C4-2B (cell line): ENCODE data around the gene SYNGR4.

Experiments used
- H3K27ac ChIP-seq: fragments of 450-650 bp; 2 replicates; pipeline ENCODE4 v1.5.1; 2017
- ZFX ChIP-seq: fragments of 450-650 bp; IDR thresholded peaks from 2 replicates; pipeline ENCODE4 v1.6.1; 2017
- TF ChIP-seq, protein P1 (sequence below): fragments of 450-650 bp; conservative IDR thresholded peaks from 2 replicates; pipeline ENCODE4 v1.5.1; 2017; ENCODE audit warnings: mild to moderate bottlenecking

Gene SYNGR4

GRCh38 chr19:48325265-48325910 is 38.8 kb upstream of the SYNGR4 start, which contains the start of gene EMP3:
Gene EMP3 (plus strand): TSS chr19:48325552. CDS start chr19:48326845, 1,293 bp downstream.
- H3K27ac ChIP-seq: no peak within 1 kb of the TSS
- TF ChIP-seq, protein P1, sequence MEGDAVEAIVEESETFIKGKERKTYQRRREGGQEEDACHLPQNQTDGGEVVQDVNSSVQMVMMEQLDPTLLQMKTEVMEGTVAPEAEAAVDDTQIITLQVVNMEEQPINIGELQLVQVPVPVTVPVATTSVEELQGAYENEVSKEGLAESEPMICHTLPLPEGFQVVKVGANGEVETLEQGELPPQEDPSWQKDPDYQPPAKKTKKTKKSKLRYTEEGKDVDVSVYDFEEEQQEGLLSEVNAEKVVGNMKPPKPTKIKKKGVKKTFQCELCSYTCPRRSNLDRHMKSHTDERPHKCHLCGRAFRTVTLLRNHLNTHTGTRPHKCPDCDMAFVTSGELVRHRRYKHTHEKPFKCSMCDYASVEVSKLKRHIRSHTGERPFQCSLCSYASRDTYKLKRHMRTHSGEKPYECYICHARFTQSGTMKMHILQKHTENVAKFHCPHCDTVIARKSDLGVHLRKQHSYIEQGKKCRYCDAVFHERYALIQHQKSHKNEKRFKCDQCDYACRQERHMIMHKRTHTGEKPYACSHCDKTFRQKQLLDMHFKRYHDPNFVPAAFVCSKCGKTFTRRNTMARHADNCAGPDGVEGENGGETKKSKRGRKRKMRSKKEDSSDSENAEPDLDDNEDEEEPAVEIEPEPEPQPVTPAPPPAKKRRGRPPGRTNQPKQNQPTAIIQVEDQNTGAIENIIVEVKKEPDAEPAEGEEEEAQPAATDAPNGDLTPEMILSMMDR: no peak
- no peak for TF ChIP-seq ZFX

DNA sequence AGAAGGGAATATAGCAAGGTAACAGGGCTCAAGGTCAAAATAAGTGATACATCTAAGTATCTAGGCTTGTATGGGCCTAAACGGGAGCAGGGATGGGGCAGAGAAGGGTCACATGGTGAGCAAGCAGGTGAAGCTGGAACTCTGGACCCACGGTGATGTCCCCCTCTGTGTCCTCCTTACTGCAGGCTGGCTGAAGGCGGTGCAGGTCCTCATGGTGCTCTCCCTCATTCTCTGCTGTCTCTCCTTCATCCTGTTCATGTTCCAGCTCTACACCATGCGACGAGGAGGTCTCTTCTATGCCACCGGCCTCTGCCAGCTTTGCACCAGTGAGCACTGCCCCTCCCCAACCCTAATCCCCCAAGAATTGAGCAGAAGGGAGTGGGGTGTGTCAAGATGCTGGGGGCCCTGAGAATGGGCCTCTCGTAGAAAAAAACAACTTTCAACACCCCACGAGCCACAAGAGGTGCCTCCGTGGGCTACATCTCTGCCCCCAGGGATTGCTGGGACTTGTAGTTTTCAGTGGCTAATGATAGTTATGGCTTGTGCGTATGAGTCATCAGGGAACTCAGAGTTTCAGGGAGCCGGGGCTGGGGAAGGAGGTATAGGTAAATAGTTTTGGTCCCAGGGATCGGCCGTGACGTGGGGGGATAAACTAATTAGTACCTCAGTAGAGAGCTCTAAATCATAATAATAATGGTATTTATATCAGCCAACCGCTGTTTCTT is 34.8 kb upstream of the SYNGR4 start:
- H3K27ac ChIP-seq: no peak overlapping the region
- TF ChIP-seq, protein P1: no peak
- TF ChIP-seq ZFX: no peak

- no peak for TF ChIP-seq ZFX
- TF ChIP-seq, protein P1: no peak
- peak overlapping the region; percentile 71 for H3K27ac ChIP-seq
Measured at GRCh38 chr19:48330012-48330681, 34.0 kb upstream of the SYNGR4 start.

GRCh38 chr19:48332351-48332661 is 31.9 kb upstream of the SYNGR4 start:
- TF ChIP-seq ZFX: no peak
- TF ChIP-seq, protein P1: no peak
- peak overlapping the region; percentile 86 for H3K27ac ChIP-seq

GRCh38 chr19:48332662-48333466 is 31.3 kb upstream of the SYNGR4 start:
- H3K27ac ChIP-seq: peak overlapping the region; percentile 86
- no peak for TF ChIP-seq ZFX
- TF ChIP-seq, protein P1: no peak

GRCh38 chr19:48333467-48334384 is 30.4 kb upstream of the SYNGR4 start:
- TF ChIP-seq, protein P1: peak; percentile 73
- no peak for TF ChIP-seq ZFX
- peak overlapping the region; percentile 86 for H3K27ac ChIP-seq
